Stimulated activated CD8-positive, alpha-beta memory T cell treated with anti-CD3 and anti-CD28 coated beads, Interleukin-12 subunit alpha, Interleukin-12 subunit beta, amount 100 ng/mL, for 24 hours (primary cell): ENCODE data around the gene TMEM8B.
"Not testable (repeated sequence)": the region's sequence is repeated elsewhere in the genome, so short reads cannot be mapped to it uniquely, and the experiment has no call there.

ENCODE experiments used
- DNase-seq: peaks from one replicate; pipeline ENCODE4 v3.0.0-alpha.2; 2020; ENCODE audit errors: extremely low read depth

Gene TMEM8B

GRCh38 chr9:35906923-35907699, 78.1 kb downstream of the TMEM8B start:
- no peak for DNase-seq

DNA sequence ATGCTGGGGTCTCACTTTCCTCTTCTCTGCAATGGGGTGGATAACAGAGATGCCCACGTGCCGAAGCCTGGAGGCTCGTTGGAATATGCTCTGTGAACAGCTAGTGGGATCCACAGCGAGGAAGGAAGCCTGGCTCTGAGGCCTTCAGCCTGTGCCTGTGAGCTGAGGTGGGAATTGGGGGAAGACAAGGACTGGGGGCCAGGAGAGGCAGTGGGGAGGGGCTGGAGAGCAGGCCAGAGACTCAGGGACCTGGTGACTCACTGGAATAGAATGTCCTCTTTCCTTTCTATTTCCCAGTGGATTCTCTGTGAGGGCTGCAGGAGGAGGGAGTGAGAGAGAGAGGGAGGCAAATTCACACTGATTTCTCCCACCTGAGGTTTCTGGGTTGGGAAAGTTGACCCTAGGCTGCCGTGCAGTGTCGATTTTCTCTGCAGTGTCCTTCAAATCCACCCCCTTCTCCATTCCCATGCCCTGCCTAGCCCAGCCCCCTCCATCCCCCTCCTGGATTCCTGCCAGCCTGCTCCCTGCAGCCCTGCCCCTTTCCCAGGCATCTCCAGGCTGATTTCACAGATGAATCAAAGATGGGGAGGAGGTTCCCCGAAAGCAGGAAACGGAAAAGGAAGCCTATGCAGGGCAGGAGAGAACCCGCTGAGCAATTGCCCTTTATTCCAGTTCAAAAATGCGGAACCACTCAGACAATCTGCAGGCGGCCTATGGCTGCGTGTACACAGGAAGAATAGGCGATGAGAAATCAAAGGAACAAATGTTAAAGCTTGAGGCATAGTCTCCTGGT, 78.9 kb downstream of the TMEM8B start:
- DNase-seq, result no peak

DNA sequence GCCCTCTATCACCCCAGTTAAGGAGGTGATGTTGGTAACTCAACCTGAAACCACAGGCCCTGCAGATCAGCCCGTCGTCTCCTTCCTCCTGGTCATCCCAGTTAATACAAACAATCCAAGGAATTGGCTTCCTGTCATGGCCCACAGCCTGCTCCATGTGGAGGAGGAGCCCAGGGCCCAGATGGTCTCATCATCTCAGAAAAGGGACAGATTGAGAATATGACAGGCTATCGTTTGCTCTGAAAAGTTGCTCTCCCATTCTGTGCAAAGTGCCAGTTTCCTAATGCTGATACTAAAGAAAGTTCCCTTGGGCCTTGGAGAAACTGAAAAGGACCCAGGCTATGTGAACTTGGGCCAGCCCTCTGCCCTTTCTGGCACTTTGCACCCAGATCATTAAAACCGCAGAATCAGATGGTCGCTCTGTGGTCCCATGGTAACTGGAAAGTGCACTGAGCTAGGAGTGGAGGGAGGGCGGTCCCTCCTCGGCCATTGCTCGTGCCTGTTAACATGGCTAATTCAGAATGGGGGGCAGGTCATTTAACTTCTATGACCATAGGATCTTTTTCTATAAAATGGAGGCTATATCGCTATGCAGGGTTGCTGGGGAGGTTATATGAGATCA, 79.6 kb downstream of the TMEM8B start:
- no peak for DNase-seq

- DNase-seq, result no peak
These were observed 80.2 kb downstream of the TMEM8B start, which contains the start of gene SPAAR for GRCh38 chr9:35909274-35909673. SPAAR (plus strand) TSS chr9:35909490; CDS start chr9:35910464, 974 bp downstream.

DNA sequence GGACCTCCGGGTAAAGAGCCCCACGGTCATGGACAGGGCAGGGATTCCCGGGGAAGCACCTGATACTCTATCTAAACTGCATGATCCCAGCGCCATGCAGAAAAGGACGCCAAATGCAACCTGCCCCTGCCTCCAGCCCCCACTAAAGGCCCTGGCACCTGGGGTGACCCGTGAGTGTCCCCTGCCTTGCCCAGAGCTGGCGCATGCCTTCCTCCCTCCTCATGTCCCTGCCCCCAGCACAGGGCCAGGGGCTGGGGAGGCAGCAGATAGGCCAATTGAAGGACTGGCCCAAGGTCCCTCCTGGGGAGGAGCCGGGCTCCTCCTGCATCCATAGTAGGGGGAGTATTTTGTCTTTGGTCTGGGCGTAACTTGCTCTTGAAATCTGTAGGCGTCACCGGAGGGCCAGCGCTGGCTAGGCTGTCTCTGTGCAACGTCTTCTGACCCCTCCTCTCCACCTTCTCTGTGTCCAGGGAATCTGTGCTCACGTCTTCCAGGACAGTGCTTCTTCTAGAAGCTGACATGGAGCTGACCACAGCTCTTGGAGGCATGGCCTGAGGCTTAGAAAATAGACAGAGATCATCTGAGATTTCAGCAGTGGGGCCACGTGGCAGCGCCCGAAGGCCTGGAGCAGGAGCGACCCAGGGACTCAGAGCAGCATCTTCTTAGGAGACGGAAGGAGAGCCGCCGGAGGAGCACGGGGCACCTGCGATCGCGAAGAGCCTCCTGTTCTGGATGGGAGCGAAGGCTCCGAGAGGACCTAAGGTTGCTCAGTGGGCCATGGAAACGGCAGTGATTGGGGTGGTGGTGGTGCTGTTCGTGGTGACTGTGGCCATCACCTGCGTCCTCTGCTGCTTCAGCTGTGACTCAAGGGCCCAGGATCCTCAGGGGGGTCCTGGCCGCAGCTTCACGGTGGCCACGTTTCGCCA, 80.9 kb downstream of the TMEM8B start:
- no peak for DNase-seq

GRCh38 chr9:35910613-35911359, 81.8 kb downstream of the TMEM8B start:
- no peak for DNase-seq

DNA sequence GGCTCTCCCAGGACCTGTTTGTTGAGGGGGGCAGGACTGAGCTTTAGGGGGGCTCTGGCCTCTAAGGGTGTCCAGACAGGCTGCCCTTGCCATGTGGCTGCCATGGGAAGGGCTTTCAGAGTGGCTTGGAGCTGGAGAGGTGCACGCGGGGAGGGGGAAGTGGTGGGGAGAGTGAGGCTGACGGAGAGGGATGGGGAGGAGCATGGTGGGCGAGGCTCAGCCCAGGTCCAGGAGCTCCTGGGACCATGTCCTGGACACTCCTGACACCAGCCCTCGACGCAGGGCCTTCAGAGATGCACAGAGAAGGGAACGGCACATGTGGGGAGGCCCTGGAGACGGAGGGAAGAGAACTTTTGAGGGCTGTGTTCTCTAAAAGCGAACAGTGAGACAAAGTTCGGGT, 82.7 kb downstream of the TMEM8B start:
- DNase-seq, result no peak

- DNase-seq, result no peak
These were observed 83.9 kb downstream of the TMEM8B start for GRCh38 chr9:35912791-35913400.

DNA sequence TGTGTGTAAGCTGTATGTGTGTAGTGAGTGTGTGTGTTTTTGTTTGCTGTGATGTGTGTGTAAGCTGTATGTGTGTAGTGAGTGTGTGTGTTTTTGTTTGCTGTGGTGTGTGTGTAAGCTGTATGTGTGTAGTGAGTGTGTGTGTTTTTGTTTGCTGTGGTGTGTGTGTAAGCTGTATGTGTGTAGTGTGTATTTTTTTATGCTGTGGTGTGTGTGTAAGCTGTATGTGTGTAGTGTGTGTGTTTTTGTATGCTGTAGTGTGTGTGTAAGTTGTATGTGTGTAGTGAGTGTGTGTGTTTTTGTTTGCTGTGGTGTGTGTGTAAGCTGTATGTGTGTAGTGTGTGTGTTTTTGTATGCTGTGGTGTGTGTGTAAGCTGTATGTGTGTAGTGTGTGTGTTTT, 84.4 kb downstream of the TMEM8B start:
- not testable (repeated sequence) for DNase-seq

- DNase-seq, result no peak
These were observed 85.3 kb downstream of the TMEM8B start for GRCh38 chr9:35914301-35914807.
